IMR-90 (cell line): ENCODE results near the gene HIPK3. TPM values are rescaled to one million over a fixed set of nuclear protein-coding genes. Genes with fewer than 3 reads are reported as not detected.

ENCODE experiments used
- ATAC-seq: fragments of 200-7000 bp; cut with Tn5 transposase; 2 replicates; pipeline ENCODE4 v1.9.1; 2020; ENCODE audit warnings: low read depth, mild to moderate bottlenecking, moderate library complexity
- BruUV-seq: library from RNA; stranded (reverse); fragments of 400-500 nt; replicated peaks from 2 replicates; lab custom pipeline; 2021; lab: Mats Ljungman, UMichigan
- CTCF ChIA-PET: fragments of 300-600 bp; formaldehyde crosslinking; extraction: SDS; loops from one replicate; lab custom pipeline; 2021; ENCODE audit warnings: antibody characterized with exemption; lab: Yijun Ruan, JAX
- POLR2A ChIA-PET: fragments of 300-600 bp; sonication (Branson Sonifier 250); formaldehyde crosslinking; loops from one replicate; lab custom pipeline; 2022; ENCODE audit warnings: antibody characterized with exemption; ENCODE audit not compliant: unreplicated experiment; lab: Charles Lee
- DNase-seq: peaks from one replicate; pipeline ENCODE4 v3.0.0; 2013
- H2AFZ ChIP-seq: replicated peaks from 2 replicates; pipeline ENCODE3; 2013; ENCODE audit warnings: low read length, mild to moderate bottlenecking; ENCODE audit not compliant: poor library complexity
- H2AK5ac ChIP-seq: 2 replicates; pipeline ENCODE4 v1.6.1; 2013; ENCODE audit warnings: low read depth, low read length, inconsistent platforms
- H2AK9ac ChIP-seq: replicated peaks from 2 replicates; pipeline ENCODE3; 2013; ENCODE audit warnings: mild to moderate bottlenecking, low read depth, low read length, moderate library complexity; ENCODE audit not compliant: poor library complexity
- H2BK120ac ChIP-seq: 2 replicates; pipeline ENCODE4 v1.6.1; 2013; ENCODE audit warnings: low read depth, low read length, inconsistent platforms
- H2BK15ac ChIP-seq: 3 replicates; pipeline ENCODE4 v1.6.1; 2013; ENCODE audit warnings: low read depth, low read length, inconsistent platforms
- H2BK20ac ChIP-seq: 2 replicates; pipeline ENCODE4 v1.6.1; 2013; ENCODE audit warnings: low read depth, mild to moderate bottlenecking, inconsistent platforms, low read length, moderate library complexity
- H2BK5ac ChIP-seq: 2 replicates; pipeline ENCODE4 v1.6.1; 2013; ENCODE audit warnings: mild to moderate bottlenecking, low read depth, low read length, inconsistent platforms; ENCODE audit not compliant: poor library complexity, severe bottlenecking
- H3K14ac ChIP-seq: replicated peaks from 2 replicates; pipeline ENCODE4 v1.6.1; 2013; ENCODE audit warnings: low read depth, low read length, inconsistent platforms
- H3K18ac ChIP-seq: 2 replicates; pipeline ENCODE4 v1.6.1; 2013; ENCODE audit warnings: low read depth, low read length, control low read depth
- H3K23ac ChIP-seq: 2 replicates; pipeline ENCODE4 v1.6.1; 2013; ENCODE audit warnings: low read depth, low read length, inconsistent platforms
- H3K27ac ChIP-seq: 2 replicates; pipeline ENCODE4 v1.5.1; 2013; ENCODE audit warnings: mild to moderate bottlenecking, control low read depth, low read length; ENCODE audit not compliant: insufficient read depth
- H3K27me3 ChIP-seq: 2 replicates; pipeline ENCODE4 v1.6.1; 2013; ENCODE audit warnings: low read length; ENCODE audit not compliant: control insufficient read depth, insufficient read depth
- H3K36me3 ChIP-seq: 2 replicates; pipeline ENCODE4 v1.6.1; 2013; ENCODE audit warnings: low read length, mixed read lengths; ENCODE audit not compliant: control insufficient read depth, insufficient read depth
- H3K4ac ChIP-seq: 2 replicates; pipeline ENCODE4 v1.6.1; 2013; ENCODE audit warnings: low read depth, low read length, inconsistent platforms
- H3K4me1 ChIP-seq: 2 replicates; pipeline ENCODE4 v1.6.1; 2013; ENCODE audit warnings: low read length, mixed read lengths; ENCODE audit not compliant: control insufficient read depth, insufficient read depth
- H3K4me2 ChIP-seq: 2 replicates; pipeline ENCODE4 v1.6.1; 2013; ENCODE audit warnings: low read depth, mild to moderate bottlenecking, control low read depth, low read length, moderate library complexity
- H3K4me3 ChIP-seq: 2 replicates; pipeline ENCODE4 v1.5.1; 2013; ENCODE audit warnings: low read depth, mild to moderate bottlenecking, control low read depth, low read length, moderate library complexity; ENCODE audit not compliant: insufficient read depth
- H3K56ac ChIP-seq: 2 replicates; pipeline ENCODE4 v1.6.1; 2013; ENCODE audit warnings: low read length, inconsistent platforms; ENCODE audit not compliant: insufficient read depth; ENCODE audit errors: extremely low read depth
- H3K79me1 ChIP-seq, 2 experiments: 2 replicates each; pipeline ENCODE4 v1.6.1; 2013; ENCODE audit warnings: low read length in 2 of 2, inconsistent platforms in 1 of 2, low read depth in 1 of 2
- H3K9ac ChIP-seq: 2 replicates; pipeline ENCODE4 v1.6.1; 2013; ENCODE audit warnings: low read depth, low read length, control low read depth
- H3K9me1 ChIP-seq: 2 replicates; pipeline ENCODE4 v1.6.1; 2013; ENCODE audit warnings: low read length, inconsistent platforms; ENCODE audit not compliant: insufficient read depth
- H3K9me3 ChIP-seq: 2 replicates; pipeline ENCODE4 v1.6.1; 2013; ENCODE audit warnings: low read length; ENCODE audit not compliant: control insufficient read depth, insufficient read depth
- H4K20me1 ChIP-seq: 2 replicates; pipeline ENCODE4 v1.6.1; 2013; ENCODE audit warnings: low read length, inconsistent platforms; ENCODE audit not compliant: insufficient read depth
- H4K5ac ChIP-seq: 2 replicates; pipeline ENCODE4 v1.6.1; 2013; ENCODE audit warnings: mild to moderate bottlenecking, low read depth, low read length, control low read depth
- H4K8ac ChIP-seq, 2 experiments: 2 replicates each; pipeline ENCODE4 v1.6.1; 2013; ENCODE audit warnings: low read depth in 2 of 2, low read length in 2 of 2, control low read depth in 1 of 2, inconsistent platforms in 1 of 2
- H4K91ac ChIP-seq: 2 replicates; pipeline ENCODE4 v1.6.1; 2013; ENCODE audit warnings: low read depth, low read length, inconsistent platforms; ENCODE audit not compliant: insufficient read depth
- BHLHE40 ChIP-seq: fragments of 150-350 bp; IDR thresholded peaks from 2 replicates; pipeline ENCODE4 v1.6.1; 2016; ENCODE audit warnings: mild to moderate bottlenecking, low read depth, low read length
- CEBPB ChIP-seq: IDR thresholded peaks from 2 replicates; pipeline ENCODE4 v1.6.1; 2012; ENCODE audit warnings: low read depth, low read length, improper control_type of control experiment
- CHD1 ChIP-seq: IDR thresholded peaks from 2 replicates; pipeline ENCODE4 v1.6.1; 2012; ENCODE audit warnings: low read depth, low read length, improper control_type of control experiment
- ELK1 ChIP-seq: fragments of 150-350 bp; IDR thresholded peaks from 2 replicates; pipeline ENCODE4 v1.6.1; 2016; ENCODE audit warnings: low read depth, mild to moderate bottlenecking, low read length, moderate library complexity, borderline replicate concordance
- MAZ ChIP-seq: IDR thresholded peaks from 2 replicates; pipeline ENCODE4 v1.6.1; 2012; ENCODE audit warnings: low read depth, mild to moderate bottlenecking, low read length, improper control_type of control experiment, moderate library complexity, borderline replicate concordance
- MXI1 ChIP-seq: IDR thresholded peaks from 2 replicates; pipeline ENCODE4 v1.6.1; 2012; ENCODE audit warnings: low read depth, mild to moderate bottlenecking, low read length, moderate library complexity, borderline replicate concordance
- NFE2L2 ChIP-seq: fragments of 150-350 bp; IDR thresholded peaks from 2 replicates; pipeline ENCODE4 v1.6.1; 2016; ENCODE audit warnings: low read depth, mild to moderate bottlenecking, low read length
- POLR2A ChIP-seq: IDR thresholded peaks from 2 replicates; pipeline ENCODE4 v1.6.1; 2012; ENCODE audit warnings: mild to moderate bottlenecking, low read depth, low read length
- RAD21 ChIP-seq: IDR thresholded peaks from 2 replicates; pipeline ENCODE4 v1.6.1; 2012; ENCODE audit warnings: low read length, improper control_type of control experiment
- RFX5 ChIP-seq: IDR thresholded peaks from 2 replicates; pipeline ENCODE4 v1.8.0; 2012; ENCODE audit warnings: low read depth, mild to moderate bottlenecking, low read length, moderate library complexity
- SMC3 ChIP-seq: fragments of 150-350 bp; IDR thresholded peaks from 2 replicates; pipeline ENCODE4 v1.6.1; 2016; ENCODE audit warnings: low read depth, mild to moderate bottlenecking, antibody characterized with exemption, low read length, moderate library complexity
- WGBS, 2 experiments: methylation state at CpG; one replicate each; pipeline versions ENCODE4 v1.1.5 to v1.1.7; 2013; ENCODE audit warnings: missing lambda C conversion rate in 2 of 2; ENCODE audit not compliant: insufficient read length in 1 of 2; ENCODE audit errors: extremely low coverage in 2 of 2; 5-methylcytosine and 5-hydroxymethylcytosine counted together
- dilution Hi-C: fragments of 300-500 bp; cut with HindIII; formaldehyde crosslinking; loops from one replicate; pipeline ENCODE4 v1.14.3; 2018; ENCODE audit warnings: low sequenced_read_pairs; ENCODE audit not compliant: unreplicated experiment
- in situ Hi-C: fragments of 300-500 bp; cut with MboI; formaldehyde crosslinking; loops from 3 replicates; pipeline ENCODE4 v1.14.3; 2019; ENCODE audit warnings: low sequenced_read_pairs, inconsistent platforms, mixed read lengths
- intact Hi-C: fragments of 100-400 bp; cut with micrococcal nuclease; formaldehyde crosslinking; loops from 2 replicates; pipeline ENCODE4 v1.10.0; 2022
- polyA plus RNA-seq, 3 experiments: library from polyadenylated mRNA; depleted of rRNA; stranded (reverse); fragments of >200 nt; gene quantifications; 2 replicates each; pipeline ENCODE4 v1.2.3, GENCODE V29; 2012; ENCODE audit warnings: low replicate concordance in 1 of 3
- total RNA-seq: library from RNA; depleted of rRNA; stranded (reverse); fragments of >200 nt; gene quantifications from 2 replicates; pipeline ENCODE4 v1.2.3, GENCODE V29; 2012

The HIPK3 gene
- total and polyA plus RNA-seq, 2 of the 4 experiments (the other 2 are of a cell fraction) = 8.3 to 103 TPM

GRCh38 chr11:33208150-33208549 is 49.0 kb upstream of the HIPK3 start:
- Histone ChIP-seq H4K5ac (no peak overlapping the region), H3K14ac (no peak overlapping the region), H3K4ac (no peak overlapping the region), H2BK5ac (no peak overlapping the region), H3K18ac (no peak overlapping the region), H2AFZ (no peak overlapping the region), H3K36me3 (no peaks in the 10 kb centered on the region), H3K79me1 (no peaks in the 10 kb centered on the region), H4K20me1 (no peaks in the 10 kb centered on the region), H4K91ac (no peak overlapping the region), H3K27me3 (no peaks in the 10 kb centered on the region), H3K4me2 (no peak overlapping the region), H2BK15ac (no peak overlapping the region), H3K9me1 (no peaks in the 10 kb centered on the region; the same call in 1 of the 2 replicates), H3K23ac (no peak overlapping the region), H2AK5ac (no peak overlapping the region), H3K56ac (no peak overlapping the region), H3K27ac (no peak overlapping the region), H3K9ac (no peak overlapping the region), H4K8ac (no peak overlapping the region), H3K4me3 (no peak overlapping the region), H2BK20ac (no peak overlapping the region), H3K4me1 (peaks cover 4% of the 10 kb centered on the region; the same call in 1 of the 2 replicates), H2AK9ac (no peak overlapping the region), H2BK120ac (no peak overlapping the region), H3K9me3 (no peaks in the 10 kb centered on the region)
- CTCF ChIA-PET = interaction anchor here (1.4 kb wide), 1 partner anchor 14 kb away, joined by 3 read pairs; no protein-coding TSS in a partner anchor
- TF ChIP-seq MAZ = no peak
- no peak for TF ChIP-seq POLR2A
- TF ChIP-seq CEBPB = no peak
- TF ChIP-seq NFE2L2 = no peak
- TF ChIP-seq MXI1 = no peak
- TF ChIP-seq RFX5 = no peak
- no peak for TF ChIP-seq RAD21
- no peak for TF ChIP-seq BHLHE40
- no peak for TF ChIP-seq SMC3
- TF ChIP-seq CHD1 = no peak
- TF ChIP-seq ELK1 = no peak
- BruUV-seq = no TSS peak
- intact Hi-C loops (no loop called here), in situ Hi-C loops (no loop called here), dilution Hi-C loops (no loop called here)
- no peak for DNase-seq
- no peak for ATAC-seq
- POLR2A ChIA-PET = no interaction called here
- no CpG with 5 or more reads among the region's 1 CpG for WGBS, 2 experiments
